Uterus (tissue), 2 donors: ENCODE data around the gene GLCCI1.

Experiments
- CTCF ChIP-seq, 4 experiments: fragments of 200-600 bp in 2 of 4; fragments of 450-650 bp in 2 of 4; sonication (generic) in 2 of 4; IDR thresholded peaks; one replicate each; pipeline ENCODE4 v1.5.1; 2016 to 2019; ENCODE audit warnings: antibody characterized with exemption in 4 of 4, mild to moderate bottlenecking in 2 of 4, moderate library complexity in 1 of 4
- POLR2A ChIP-seq, 2 donors: fragments of 450-650 bp; IDR thresholded peaks; one replicate each; pipeline ENCODE4 v1.6.1; 2016; ENCODE audit warnings: antibody characterized with exemption in 2 of 2, mild to moderate bottlenecking in 1 of 2, moderate library complexity in 1 of 2

- no peak for TF ChIP-seq POLR2A (IDR thresholded peaks at IDR 0.05)
- no peak for TF ChIP-seq CTCF (IDR thresholded peaks at IDR 0.05)
Observed at GRCh38 chr7:8063706-8064297, 95.2 kb downstream of the GLCCI1 start.
